Suprapubic skin (tissue), 3 donors: ENCODE data around the gene YTHDF1.

Source experiments
- CTCF ChIP-seq, 2 donors: fragments of 200-600 bp in 1 of 2; fragments of 450-650 bp in 1 of 2; sonication (generic) in 1 of 2; IDR thresholded peaks; one replicate each; pipeline ENCODE4 v1.5.1; 2016 to 2019; ENCODE audit warnings: antibody characterized with exemption in 2 of 2, mild to moderate bottlenecking in 1 of 2, moderate library complexity in 1 of 2
- POLR2A ChIP-seq, 2 donors: fragments of 450-650 bp; IDR thresholded peaks; one replicate each; pipeline ENCODE4 v1.6.1; 2017; ENCODE audit warnings: antibody characterized with exemption in 2 of 2, mild to moderate bottlenecking in 2 of 2, moderate library complexity in 2 of 2

DNA sequence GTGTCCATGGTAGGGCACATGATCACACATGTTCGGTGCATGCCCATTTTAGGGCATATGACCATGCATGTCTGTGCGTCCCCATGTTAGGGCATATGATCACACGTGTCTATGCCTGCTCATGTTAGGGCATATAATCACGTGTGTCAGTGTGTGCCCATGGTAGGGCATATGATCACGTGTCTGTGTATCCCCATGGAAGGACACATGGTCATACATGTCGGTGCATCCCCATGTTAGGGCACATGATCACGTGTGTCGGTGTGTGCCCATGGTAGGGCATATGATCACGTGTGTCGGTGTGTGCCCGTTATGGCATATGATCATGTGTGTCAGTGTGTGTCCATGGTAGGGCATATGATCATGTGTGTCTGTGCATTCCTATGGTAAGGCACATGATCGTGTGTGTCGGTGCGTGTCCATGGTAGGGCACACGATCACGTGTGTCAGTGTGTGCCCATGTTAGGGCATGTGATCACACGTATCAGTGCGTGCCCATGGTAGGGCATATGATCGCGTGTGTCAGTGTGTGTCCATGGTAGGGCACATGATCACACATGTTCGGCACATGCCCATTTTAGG lies 30.6 kb downstream of the YTHDF1 start:
- TF ChIP-seq CTCF (IDR thresholded peaks at IDR 0.05) (no peak), POLR2A (IDR thresholded peaks at IDR 0.05) (no peak)
